ENCODE results near the gene TTLL12. TPM values are rescaled to one million over a fixed set of nuclear protein-coding genes. Genes with fewer than 3 reads are reported as not detected.

Gene TTLL12
- total and polyA plus RNA-seq, 2 experiments from 2014 or later, result 46.7 to 147 TPM

- Mint-ChIP-seq H3K27ac (no peak overlapping the region), H3K4me3 (no peak overlapping the region), H3K4me1 (peaks cover 10% of the 10 kb centered on the region), H3K36me3 (ENCODE audit: low read depth) (no peaks in the 10 kb centered on the region), H3K9me3 (no peaks in the 10 kb centered on the region), H3K27me3 (ENCODE audit: insufficient read depth, low read depth, poor library complexity) (peaks cover 17% of the 10 kb centered on the region)
- TF ChIP-seq ZNF462 (CRISPR knock-in tag; IDR thresholded peaks at IDR 0.05) (no peak), ETS1 (IDR thresholded peaks at IDR 0.05) (no peak), JUNB (IDR thresholded peaks at IDR 0.05; ENCODE audit: unreplicated experiment) (no peak), POLR2AphosphoS5 (IDR thresholded peaks at IDR 0.05; ENCODE audit: low read depth) (no peak), CREB1 (CRISPR knock-in tag; IDR thresholded peaks at IDR 0.05; ENCODE audit: low read depth) (no peak), EZH2phosphoT487 (IDR thresholded peaks at IDR 0.05; ENCODE audit: unreplicated experiment) (no peak), ZNF331 (CRISPR knock-in tag; IDR thresholded peaks at IDR 0.05; ENCODE audit: low read depth) (no peak), ZNF114 (CRISPR knock-in tag; IDR thresholded peaks at IDR 0.05) (no peak)
- Histone ChIP-seq H3K4me1 (ENCODE audit: insufficient read depth) (peaks cover 4% of the 10 kb centered on the region; the same call in 1 of the 2 replicates), H3K4me3 (no peak overlapping the region), H2AFZ (no peak overlapping the region), H3K36me3 (ENCODE audit: insufficient read depth) (no peaks in the 10 kb centered on the region), H3K4me2 (no peak overlapping the region), H3F3A (replicated peaks; ENCODE audit: low read depth) (0 out of 2 replicates have a peak, but pooled peaks cover 4% of the 10 kb centered on the region), H3K9me2 (ENCODE audit: insufficient read depth) (no peaks in the 10 kb centered on the region), H3K27me3 (ENCODE audit: insufficient read depth) (no peaks in the 10 kb centered on the region), H3K27ac (ENCODE audit: low read depth) (no peak overlapping the region), H4K20me1 (replicated peaks; ENCODE audit: insufficient read depth) (no peaks in the 10 kb centered on the region), H3K79me2 (replicated peaks; ENCODE audit: insufficient read depth) (no peaks in the 10 kb centered on the region)
- ATAC-seq (no peak), DNase-seq (ENCODE audit: low spot score) (no peak)
Observed at GRCh38 chr22:43209971-43210370, 23.0 kb upstream of the TTLL12 start.

Measured in GM23338 (cell line).